Measurements from ENCODE around the gene MED13L.

GRCh38 chr12:116054280-116054679 is 223.2 kb downstream of the MED13L start:
- TF ChIP-seq CTCF (IDR thresholded peaks at IDR 0.05; ENCODE audit: borderline replicate concordance, extremely low read depth, low read length, poor library complexity, severe bottlenecking) = no peak
- no peak for TF ChIP-seq EZH2 (IDR thresholded peaks at IDR 0.05; ENCODE audit: borderline replicate concordance, low read depth, low read length, severe bottlenecking)

All from DND-41 (cell line).